Activated T-cell treated with anti-CD3 and anti-CD28 coated beads, Interleukin-2, amount 50 U/mL, for 1 hour (primary cell): ENCODE results near the gene SRSF8.
"Not testable (repeated sequence)": the region's sequence is repeated elsewhere in the genome, so short reads cannot be mapped to it uniquely, and the experiment has no call there.

ENCODE experiments used
- DNase-seq: peaks from one replicate; pipeline ENCODE4 v3.0.0-alpha.2; 2020

SRSF8 gene, protein sequence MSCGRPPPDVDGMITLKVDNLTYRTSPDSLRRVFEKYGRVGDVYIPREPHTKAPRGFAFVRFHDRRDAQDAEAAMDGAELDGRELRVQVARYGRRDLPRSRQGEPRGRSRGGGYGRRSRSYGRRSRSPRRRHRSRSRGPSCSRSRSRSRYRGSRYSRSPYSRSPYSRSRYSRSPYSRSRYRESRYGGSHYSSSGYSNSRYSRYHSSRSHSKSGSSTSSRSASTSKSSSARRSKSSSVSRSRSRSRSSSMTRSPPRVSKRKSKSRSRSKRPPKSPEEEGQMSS

DNA sequence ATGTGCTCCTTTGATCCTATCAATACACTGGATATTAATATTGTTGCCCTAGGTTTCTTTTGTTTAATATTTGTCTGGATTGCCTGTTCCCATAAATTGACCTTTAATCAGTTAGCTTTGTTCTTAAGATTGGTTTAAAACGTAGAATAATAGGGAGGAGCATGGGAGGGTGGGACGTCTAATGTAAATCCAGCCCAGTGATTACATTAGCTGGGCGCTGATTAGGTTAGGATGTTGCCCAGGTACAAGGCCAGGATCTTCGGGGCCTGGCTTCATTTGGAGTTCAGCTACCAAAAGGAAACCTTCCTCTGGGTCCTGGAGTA lies at the start of gene SRSF8:
TSS of gene SRSF8 (plus strand) at position 204 of the 323 bp plus-strand sequence. CDS start 308 bp downstream, outside the sequence.
- no peak for DNase-seq

DNA sequence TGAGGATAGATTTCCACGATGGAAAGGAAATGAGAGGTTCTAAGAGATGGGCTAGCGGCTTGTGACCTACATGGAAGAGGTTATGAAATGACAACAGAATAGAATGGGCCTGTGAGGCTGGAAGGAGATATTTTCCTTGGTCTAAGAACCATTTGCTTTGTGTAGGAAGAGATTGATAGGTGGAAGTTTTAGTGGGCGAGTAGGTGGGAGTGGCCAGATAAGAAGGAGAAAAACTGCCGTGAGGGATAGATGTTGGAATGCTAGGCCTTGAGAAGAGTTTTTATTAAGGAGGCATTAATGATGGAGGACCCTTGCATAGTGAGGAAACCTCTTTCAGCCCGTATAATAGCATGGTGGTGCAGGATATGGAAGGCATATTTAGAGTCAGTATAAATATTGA lies 45.3 kb upstream of the SRSF8 start:
- DNase-seq = not testable (repeated sequence)

DNA sequence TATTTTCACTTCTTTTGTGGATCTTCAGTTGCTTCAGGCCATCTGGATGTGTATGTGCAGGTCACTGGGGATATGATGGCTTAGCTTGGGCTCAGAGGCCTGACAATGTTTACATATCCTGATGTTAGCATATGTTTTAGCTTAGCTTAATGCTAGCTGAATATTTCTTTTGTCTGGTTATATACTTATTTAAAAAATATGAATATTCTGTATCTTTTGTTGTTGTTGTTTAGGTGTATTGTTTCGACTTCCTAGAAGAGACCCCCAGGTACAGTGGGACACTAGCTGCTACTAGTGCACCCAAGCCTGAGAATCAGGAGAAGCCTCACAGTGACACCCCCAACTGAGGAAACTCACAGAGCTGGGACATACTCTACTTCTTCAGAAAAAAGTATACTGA lies 41.8 kb upstream of the SRSF8 start, which contains the start of gene KDM4E:
TSS of gene KDM4E (plus strand) at position 301 of the 400 bp plus-strand sequence. CDS start 300 bp downstream, outside the sequence.
- DNase-seq = no peak

DNA sequence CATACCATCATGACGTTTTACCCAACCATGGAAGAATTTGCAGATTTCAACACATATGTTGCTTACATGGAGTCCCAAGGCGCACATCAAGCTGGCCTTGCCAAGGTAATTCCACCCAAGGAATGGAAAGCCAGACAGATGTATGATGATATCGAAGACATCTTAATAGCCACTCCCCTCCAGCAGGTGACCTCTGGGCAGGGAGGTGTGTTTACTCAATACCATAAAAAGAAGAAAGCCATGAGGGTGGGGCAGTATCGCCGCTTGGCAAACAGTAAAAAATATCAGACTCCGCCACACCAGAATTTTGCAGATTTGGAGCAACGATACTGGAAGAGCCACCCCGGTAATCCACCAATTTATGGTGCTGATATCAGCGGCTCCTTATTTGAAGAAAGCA lies 41.1 kb upstream of the SRSF8 start:
- DNase-seq = not testable (repeated sequence)

DNA sequence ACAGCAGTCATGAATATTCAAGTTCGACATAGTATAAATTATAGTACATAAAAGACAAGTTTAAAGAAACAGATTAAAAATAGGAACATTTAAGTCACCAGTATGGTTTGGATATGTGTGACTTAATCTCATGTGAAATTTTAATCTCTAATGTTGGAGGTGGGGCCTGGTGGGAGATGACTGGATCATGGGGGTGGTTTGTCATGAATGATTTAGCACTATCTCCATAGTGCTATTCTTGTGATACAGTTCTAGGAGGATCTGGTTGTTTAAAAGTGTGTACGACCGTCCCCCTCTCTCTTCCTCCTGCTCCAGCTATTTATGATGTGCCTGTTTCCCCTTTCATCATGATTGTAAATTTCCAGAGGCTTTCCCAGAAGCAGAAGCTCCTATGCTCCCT lies 38.4 kb upstream of the SRSF8 start:
- DNase-seq = no peak

DNA sequence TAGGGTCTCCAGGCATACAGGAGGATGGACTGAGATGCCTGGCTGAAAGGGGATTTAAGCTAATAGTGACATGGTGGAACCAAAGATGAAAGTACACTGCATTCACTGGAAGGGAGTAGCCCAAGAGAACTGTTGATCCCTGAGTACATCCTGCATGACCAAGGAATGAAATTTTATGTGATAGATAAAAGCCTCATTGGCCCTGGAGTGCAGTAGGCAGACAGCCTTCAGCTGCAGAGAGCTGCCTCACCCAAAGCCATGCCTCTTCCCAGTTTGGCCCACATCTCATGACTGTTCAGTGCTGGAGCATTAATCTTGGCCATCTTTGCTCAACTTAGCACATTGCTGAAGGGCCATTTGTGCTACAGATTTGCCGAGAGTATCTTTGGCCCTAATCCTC lies 33.7 kb upstream of the SRSF8 start:
- no peak for DNase-seq

DNA sequence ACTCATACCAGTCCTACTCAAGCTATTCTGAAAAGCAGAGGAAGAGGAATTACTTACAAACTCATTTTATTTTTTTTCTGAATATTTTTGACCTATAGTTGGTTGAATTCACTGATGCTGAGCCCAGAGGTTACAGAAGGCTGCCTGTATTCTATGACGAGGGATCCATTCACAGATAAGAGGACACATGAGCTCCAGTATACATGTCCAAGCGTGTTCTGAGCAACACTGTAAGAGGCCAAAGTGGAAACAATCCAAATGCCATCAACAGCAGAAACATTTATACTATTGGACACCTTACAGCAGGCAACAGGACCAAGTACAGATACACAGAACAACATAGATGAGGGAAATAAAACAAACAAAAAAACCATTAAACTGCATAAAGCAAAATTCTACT lies 31.4 kb upstream of the SRSF8 start:
- DNase-seq = no peak

DNA sequence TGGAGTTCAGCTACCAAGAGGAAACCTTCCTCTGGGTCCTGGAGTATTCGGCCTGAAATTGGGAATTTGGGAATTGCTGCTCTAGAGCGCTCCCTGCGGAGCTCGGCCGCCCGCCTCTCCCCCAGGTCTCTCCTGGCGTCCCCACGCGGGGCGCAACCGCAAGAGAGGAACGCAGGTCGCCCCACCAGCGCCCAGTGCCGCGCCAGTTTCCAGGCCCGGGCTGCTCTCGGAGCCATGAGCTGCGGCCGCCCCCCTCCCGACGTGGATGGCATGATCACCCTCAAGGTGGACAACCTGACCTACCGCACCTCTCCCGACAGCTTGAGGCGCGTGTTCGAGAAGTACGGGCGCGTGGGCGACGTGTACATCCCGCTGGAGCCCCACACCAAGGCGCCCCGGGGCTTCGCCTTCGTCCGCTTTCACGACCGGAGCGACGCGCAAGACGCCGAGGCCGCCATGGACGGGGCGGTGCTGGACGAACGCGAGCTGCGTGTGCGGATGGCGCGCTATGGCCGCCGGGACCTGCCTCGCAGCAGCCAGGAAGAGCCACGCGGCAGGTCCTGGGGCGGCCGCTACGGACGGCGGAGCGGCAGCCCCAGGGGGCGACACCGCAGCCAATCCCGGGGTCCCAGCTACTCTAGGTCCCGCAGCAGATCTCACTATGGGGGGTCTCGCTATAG lies 29.2 kb upstream of the SRSF8 start:
- DNase-seq = peak; percentile 22

DNA sequence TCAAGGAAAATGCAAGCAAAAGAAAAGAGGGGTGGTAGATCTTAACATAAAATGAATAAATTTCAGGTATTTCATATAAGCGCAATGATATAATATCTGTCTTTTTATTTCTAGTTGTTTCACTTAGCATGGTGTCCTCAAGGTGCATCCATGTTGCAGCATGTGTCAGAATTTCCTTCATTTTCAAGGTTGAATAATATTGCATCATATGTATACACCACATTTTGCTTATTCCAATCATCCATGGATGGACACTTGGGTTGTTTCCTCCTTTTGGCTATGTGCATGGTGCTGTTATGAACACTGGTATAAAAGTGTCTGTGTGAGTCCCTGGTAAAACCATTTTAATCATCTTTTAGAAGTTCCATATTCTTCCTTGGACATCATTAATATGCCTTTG lies 24.5 kb upstream of the SRSF8 start:
- no peak for DNase-seq

DNA sequence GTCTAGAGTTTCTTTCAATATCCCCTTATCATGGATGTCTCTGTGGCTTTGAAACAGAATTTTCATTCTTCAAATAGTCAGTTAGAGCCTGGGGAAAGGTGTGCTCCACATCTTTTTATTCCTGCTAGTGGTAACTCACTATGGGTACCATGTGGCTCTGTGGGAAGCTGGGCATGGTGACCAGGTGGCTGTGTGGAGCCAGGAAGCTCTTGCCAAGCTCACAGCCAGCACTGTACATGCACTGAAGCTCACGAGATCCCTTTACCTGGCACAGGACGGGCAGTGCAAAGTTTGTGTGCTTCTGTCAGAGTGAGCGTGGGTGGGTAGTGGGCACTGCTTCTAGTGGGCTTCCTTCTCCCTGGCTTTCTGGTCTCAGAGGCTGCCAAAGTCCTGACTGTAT lies 23.8 kb upstream of the SRSF8 start:
- DNase-seq = no peak

DNA sequence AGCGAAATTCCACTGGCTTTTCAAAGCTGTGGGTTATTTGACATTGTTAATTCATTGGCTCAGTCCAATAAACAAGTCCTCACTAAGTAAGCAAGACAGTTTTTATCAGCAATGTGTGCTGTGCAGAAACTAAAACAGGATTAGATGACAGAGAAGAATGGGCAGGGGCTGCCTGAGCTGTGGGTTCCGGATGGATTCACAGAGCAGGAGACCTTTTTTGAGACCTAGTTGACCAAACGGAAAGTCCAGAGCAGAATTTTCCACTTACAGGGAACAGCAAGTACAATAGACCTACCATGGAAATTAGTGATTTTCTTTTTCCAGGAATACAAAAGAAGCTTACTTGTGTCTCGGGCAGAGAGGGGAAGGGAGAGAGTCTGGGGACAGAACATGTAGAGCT lies 22.7 kb upstream of the SRSF8 start:
- DNase-seq = no peak

DNA sequence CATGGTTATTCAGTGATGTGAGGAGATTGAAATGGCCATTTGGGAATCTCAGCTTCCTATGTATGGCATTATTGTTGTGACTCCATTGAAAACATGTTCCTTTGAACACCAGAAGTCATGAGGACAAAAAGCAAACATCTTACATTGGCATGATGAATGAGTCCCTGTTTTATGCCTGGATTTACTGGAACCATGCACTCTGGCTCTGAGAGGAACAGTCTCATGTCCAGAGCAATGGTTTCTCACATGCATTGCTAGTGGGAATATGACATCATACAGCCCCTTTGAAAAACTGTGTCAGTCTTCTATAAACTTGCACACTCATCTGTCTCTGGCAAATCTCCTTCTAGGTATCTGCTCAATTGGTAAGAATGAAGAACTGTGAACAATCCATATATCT lies 20.9 kb upstream of the SRSF8 start:
- no peak for DNase-seq

DNA sequence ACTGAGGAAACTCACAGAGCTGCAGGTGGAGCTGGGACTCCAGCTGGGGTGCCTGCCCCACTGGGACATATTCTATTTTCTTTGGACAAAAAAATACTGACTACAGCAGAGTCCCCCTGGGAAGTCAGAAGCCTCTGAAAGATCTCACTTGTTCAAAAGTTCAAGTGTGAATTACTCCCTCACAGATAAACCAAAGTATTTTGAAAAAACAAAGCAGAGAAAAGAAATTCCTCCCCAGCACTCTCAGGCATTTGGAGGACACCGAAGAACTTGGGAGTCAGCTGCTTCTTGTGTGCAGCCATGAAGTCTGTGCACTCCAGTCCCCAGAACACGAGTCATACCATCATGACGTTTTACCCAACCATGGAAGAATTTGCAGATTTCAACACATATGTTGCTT lies 17.6 kb upstream of the SRSF8 start, which contains the start of gene KDM4F:
TSS of gene KDM4F (plus strand) at position 301 of the 400 bp plus-strand sequence.
- DNase-seq = not testable (repeated sequence)

DNA sequence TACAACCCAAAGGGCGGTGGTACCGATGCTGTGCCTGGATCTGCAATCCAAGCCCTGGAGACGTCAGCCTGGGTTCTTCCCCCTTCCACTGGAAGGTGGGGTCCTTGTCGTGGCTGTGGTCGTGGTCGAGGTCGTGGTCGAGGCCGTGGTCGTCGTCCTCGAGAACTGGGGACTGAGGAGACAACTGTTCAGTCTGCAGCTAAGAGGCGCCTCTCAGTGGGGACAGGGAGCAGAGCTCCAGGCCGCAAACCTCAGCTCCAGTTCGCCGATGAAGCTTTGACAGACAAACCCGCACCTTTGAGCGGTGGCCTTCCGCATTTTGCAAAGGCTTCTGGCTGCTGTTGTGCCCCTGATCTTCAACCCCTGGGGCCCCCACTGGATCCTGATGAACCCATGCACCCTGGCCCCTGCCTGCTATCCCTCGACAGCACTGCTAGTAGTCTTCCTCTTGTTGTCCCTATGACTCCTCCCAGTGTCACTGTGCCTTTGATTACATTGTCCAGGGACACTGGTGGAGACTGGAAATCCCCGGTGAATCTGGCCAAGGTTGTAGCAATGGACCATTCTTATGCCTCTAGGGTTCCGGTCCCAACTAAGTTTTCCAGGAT lies 16.0 kb upstream of the SRSF8 start:
- DNase-seq = no peak

DNA sequence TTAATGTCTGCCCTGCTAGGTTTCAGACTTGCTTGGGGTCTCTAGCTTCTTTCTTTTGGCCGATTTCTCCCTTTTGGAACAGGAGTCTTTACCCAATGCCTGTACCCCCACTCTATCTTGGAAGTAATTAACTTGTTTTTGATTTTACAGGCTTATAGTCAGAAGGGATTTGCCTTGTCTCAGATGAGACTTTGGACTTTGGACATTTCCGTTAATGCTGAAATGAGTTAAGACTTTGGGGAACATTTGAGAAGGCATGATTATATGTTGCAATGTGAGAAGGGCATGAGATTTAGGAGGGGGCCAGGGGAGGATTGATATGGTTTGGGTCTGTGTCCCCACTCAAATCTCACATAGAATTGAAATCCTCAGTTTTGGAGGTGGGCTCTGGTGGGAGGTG lies 12.4 kb upstream of the SRSF8 start:
- DNase-seq = no peak

DNA sequence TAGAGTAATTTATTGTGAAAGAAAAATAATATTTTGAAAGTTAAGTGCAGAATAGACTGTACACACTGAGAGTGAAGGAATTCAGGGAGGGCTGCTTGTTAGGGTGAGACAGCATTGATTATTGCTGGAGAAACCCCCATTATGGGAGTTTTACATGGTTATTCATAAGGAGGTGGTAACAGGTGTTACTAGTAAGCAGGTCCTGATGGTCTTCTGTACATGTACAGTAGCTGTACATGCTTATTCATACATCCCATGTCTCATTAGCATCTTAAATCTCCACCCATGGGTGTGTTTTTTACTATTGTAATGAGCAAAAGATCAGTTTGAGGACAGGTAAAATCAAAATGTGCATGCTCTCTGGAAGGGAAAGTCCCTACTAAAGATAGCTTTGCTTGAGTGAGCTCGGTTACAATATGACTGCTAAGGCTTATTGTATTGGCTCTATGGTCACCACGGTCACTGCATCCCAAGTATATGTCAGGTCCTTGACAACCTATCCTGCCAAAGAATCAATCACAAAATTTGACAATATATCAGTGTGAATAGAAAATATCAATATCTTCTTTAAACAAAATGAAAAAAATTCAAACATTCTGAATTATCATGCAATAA lies 11.3 kb upstream of the SRSF8 start:
- no peak for DNase-seq

DNA sequence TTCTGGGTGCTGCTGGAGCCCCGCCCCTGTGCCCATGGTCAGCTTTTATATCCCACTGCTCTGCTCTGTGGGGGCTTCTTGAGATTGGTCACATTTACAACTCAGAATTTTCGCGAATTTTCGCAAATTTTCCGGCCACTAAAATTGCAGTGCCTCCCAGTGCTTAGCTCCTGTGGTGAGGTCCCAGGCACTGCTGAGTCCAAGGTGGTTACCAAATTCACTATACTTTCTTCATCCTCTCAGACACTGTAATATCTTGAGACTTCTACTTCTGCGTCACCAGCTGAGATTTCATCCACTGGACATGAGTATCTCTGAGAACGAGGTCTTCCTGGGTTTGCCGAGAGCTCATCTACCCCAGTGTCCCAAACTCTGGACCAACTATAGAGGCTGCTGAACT lies 8.8 kb upstream of the SRSF8 start:
- no peak for DNase-seq

DNA sequence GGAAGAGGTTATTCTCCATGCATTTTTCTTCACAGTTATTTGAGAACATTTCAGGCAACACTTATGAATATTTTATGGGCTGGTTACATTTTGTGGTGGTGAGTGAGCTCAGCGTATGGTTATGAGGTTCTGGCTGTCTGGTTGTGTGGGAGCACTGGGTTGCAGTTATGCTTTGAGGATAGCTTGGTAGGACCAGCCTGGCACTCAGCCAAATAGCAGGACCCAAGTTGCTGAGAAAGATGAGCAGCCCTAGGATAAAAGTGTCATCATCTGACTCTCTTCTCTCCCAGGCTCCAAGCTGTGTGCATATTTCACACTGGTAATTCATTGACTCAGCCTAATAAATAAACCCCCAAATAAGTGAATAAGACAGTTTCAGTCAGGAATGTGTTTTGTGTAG lies 8.1 kb upstream of the SRSF8 start:
- no peak for DNase-seq

DNA sequence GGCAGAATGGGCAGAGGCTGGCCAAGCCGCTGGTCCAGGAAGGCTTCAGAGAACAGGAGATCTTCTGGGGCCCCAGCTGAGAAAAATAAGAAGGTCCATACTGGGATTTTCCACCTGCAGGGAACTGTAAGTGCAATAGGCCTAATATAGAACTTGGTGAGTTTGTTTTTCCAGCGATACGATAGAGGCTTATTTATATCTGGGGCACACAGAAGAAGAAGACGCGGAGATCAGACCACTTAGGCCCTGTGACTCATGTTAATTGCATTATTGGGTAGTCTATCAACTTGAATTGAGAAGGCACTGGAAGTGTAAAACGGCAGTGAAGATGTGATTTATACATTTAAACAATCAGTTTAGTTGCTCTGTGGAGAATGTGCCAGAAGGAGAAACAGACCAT lies 7.7 kb upstream of the SRSF8 start:
- DNase-seq = no peak

DNA sequence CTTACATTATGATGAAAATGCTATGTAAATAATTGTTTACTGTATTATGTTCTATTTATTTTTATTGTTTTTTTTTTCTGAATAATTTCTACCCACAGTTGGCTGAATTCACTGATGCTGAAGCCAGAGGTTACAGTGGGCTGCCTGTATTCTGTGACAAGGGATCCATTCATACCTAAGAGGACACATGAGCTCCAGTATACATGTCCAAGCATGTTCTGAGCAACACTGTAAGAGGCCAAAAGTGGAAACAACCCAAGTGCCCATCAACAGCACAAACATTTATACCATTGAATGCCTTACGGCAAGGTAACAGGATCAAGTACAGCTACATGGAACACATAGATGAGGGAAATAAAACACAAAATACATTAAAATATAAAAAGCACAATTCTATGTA lies 1.4 kb upstream of the SRSF8 start:
- DNase-seq = no peak

DNA sequence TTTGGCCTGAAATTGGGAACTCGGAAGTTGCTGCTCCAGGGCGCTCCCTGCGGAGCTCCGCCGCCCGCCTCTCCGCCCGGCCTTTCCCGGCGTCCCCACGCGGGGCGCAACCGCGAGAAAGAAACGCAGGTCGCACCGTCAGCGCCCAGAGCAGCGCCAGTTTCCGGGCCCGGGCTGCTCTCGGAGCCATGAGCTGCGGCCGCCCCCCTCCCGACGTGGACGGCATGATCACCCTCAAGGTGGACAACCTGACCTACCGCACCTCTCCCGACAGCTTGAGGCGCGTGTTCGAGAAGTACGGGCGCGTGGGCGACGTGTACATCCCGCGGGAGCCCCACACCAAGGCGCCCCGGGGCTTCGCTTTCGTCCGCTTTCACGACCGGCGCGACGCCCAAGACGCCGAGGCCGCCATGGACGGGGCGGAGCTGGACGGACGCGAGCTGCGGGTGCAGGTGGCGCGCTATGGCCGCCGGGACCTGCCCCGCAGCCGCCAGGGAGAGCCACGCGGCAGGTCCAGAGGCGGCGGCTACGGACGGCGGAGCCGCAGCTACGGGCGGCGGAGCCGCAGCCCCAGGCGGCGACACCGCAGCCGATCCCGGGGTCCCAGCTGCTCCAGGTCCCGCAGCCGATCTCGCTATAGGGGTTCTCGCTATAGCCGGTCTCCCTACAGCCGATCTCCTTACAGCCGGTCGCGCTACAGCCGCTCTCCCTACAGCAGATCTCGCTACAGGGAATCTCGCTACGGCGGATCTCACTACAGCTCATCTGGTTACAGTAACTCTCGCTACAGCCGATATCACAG lies 521 bp downstream of the SRSF8 start:
- peak; percentile 78 for DNase-seq

DNA sequence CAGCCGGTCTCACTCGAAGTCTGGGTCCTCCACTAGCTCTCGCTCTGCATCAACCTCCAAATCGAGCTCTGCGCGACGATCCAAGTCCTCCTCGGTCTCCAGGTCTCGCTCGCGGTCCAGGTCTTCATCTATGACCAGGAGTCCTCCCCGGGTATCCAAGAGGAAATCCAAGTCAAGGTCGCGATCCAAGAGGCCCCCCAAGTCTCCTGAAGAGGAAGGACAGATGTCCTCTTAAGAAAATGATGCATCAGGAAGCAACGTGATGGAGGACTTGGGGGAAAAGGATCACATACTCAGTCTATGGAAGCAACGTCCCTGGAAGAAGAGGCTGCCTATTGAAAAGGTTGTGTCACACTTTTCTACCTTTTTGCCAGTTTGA lies 1.1 kb downstream of the SRSF8 start:
- no peak for DNase-seq

DNA sequence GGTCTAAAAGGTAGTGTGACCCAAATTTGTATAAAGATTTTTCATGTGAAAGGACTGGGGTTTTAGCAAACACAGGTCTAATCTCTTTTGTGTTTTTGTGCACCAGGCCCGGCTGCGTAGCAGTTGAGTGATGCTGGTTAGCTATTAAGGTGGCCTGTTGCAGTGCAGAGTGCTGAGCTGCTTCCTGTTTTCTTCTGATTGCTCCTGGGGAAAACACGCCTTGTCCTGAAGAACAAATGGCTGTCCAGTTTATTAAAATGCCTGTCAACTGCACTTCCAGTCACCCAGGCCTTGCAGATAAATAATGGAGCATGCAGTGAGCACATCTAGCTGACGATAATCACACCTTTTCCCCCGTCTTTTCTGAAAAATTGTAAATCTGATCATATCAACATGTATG lies 1.8 kb downstream of the SRSF8 start:
- DNase-seq = peak; percentile 50
